ENCODE data around the gene GIGYF2. TPM values are rescaled to one million over a fixed set of nuclear protein-coding genes. Genes with fewer than 3 reads are reported as not detected.

The GIGYF2 gene
- total RNA-seq, 1 experiment from 2014 or later: 55.3 TPM

DNA sequence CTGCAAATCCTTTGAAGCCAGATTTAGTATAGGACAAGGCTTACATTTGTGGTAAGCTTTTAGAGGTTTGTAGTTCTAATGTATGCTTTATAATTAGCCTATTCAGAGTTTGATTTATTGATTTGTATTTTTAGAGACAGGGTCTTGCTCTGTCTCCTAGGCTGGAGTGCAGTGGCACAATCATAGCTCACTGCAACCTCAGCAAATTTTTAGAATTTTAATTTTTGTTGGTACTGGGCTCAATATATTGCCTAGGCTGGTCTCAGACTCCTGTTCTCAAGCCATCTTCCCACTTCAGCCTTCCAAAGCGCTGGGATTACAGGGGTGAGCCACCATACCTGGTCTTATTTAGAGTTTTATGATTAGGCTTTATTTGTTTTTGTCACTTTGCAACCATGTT lies 74.7 kb downstream of the GIGYF2 start:
- H3K27ac ChIP-seq (ENCODE audit: insufficient read length, low read depth, low read length): no peak overlapping the region
- H3K56ac ChIP-seq (ENCODE audit: insufficient read length, low read depth, low read length): no peak overlapping the region
- no peak overlapping the region for H3K18ac ChIP-seq (ENCODE audit: insufficient read length, low read depth, low read length)
- H3K27me3 ChIP-seq (ENCODE audit: insufficient read depth, low read length): no peaks in the 10 kb centered on the region
- no peaks in the 10 kb centered on the region for H3K79me1 ChIP-seq (ENCODE audit: insufficient read depth, low read depth, low read length, poor library complexity, severe bottlenecking)
- no peak overlapping the region for H2BK20ac ChIP-seq (ENCODE audit: low read depth, low read length, poor library complexity, severe bottlenecking)
- H2BK15ac ChIP-seq (ENCODE audit: low read depth, low read length): no peak overlapping the region
- H3K9ac ChIP-seq (ENCODE audit: extremely low read depth, insufficient read length, low read length): no peak overlapping the region
- no peaks in the 10 kb centered on the region for H3K4me1 ChIP-seq (ENCODE audit: insufficient read depth, low read length)
- H2AK5ac ChIP-seq (ENCODE audit: insufficient read length, low read length): no peak overlapping the region
- H3K27me3 Mint-ChIP-seq (ENCODE audit: low read depth): no peaks in the 10 kb centered on the region
- no CpG with 5 or more reads among the region's 1 CpG for WGBS (ENCODE audit: extremely low coverage, insufficient read length, low lambda C conversion rate)
- H3K9me3 Mint-ChIP-seq: no peaks in the 10 kb centered on the region
- H3K9me3 ChIP-seq (ENCODE audit: control insufficient read depth, low read depth, low read length): no peaks in the 10 kb centered on the region
- H3K27ac Mint-ChIP-seq: peak overlapping the region in 1 of 3 experiments; percentile 7; a peak in 3 of 7 replicates
- no peak overlapping the region for H3K23ac ChIP-seq (ENCODE audit: insufficient read length, low read depth, low read length)
- H3K4me2 ChIP-seq (ENCODE audit: insufficient read depth, insufficient read length, low read length): no peak overlapping the region
- H3K4ac ChIP-seq (ENCODE audit: low read depth, low read length): no peak overlapping the region
- no peak overlapping the region for H2BK12ac ChIP-seq (ENCODE audit: insufficient read length, low read depth, low read length)
- no peak overlapping the region for H3K4me3 Mint-ChIP-seq
- H3K14ac ChIP-seq (ENCODE audit: insufficient read depth, low read length): no peak overlapping the region
- H2BK120ac ChIP-seq (ENCODE audit: low read depth, low read length, poor library complexity, severe bottlenecking): no peak overlapping the region
- no peak overlapping the region for H4K8ac ChIP-seq (replicated peaks; ENCODE audit: insufficient read length, low read depth, low read length)
- no peaks in the 10 kb centered on the region for H3K79me2 ChIP-seq (ENCODE audit: insufficient read depth, low read length)
- H3K23me2 ChIP-seq (ENCODE audit: insufficient read length, low read depth, low read length, poor library complexity, severe bottlenecking): no peaks in the 10 kb centered on the region
- no peak overlapping the region for H4K5ac ChIP-seq (ENCODE audit: insufficient read length, low read depth, low read length)
- H2BK5ac ChIP-seq (ENCODE audit: insufficient read length, low read length): no peak overlapping the region
- no peak overlapping the region for H2AFZ ChIP-seq (ENCODE audit: low read length)
- no peak for DNase-seq
- no peak overlapping the region for H3T11ph ChIP-seq (ENCODE audit: low read length)
- no peaks in the 10 kb centered on the region for H4K20me1 ChIP-seq (ENCODE audit: control insufficient read depth, insufficient read depth, insufficient read length)
- peaks cover 6 to 15% of the 10 kb centered on the region in 2 experiments for H3K4me1 Mint-ChIP-seq
- peaks cover 5 to 25% (median 14%) of the 10 kb centered on the region in 3 experiments; a peak in 4 of 7 replicates for H3K36me3 Mint-ChIP-seq (ENCODE audit: insufficient read depth in 1 of 3, low read depth in 3 of 3)
- TF ChIP-seq, protein P1, sequence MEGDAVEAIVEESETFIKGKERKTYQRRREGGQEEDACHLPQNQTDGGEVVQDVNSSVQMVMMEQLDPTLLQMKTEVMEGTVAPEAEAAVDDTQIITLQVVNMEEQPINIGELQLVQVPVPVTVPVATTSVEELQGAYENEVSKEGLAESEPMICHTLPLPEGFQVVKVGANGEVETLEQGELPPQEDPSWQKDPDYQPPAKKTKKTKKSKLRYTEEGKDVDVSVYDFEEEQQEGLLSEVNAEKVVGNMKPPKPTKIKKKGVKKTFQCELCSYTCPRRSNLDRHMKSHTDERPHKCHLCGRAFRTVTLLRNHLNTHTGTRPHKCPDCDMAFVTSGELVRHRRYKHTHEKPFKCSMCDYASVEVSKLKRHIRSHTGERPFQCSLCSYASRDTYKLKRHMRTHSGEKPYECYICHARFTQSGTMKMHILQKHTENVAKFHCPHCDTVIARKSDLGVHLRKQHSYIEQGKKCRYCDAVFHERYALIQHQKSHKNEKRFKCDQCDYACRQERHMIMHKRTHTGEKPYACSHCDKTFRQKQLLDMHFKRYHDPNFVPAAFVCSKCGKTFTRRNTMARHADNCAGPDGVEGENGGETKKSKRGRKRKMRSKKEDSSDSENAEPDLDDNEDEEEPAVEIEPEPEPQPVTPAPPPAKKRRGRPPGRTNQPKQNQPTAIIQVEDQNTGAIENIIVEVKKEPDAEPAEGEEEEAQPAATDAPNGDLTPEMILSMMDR (conservative IDR thresholded peaks at IDR 0.05): no peak
- no peak overlapping the region for H4K91ac ChIP-seq (ENCODE audit: insufficient read length, low read depth, low read length)

Data from H9 (cell line).